HUES6 (cell line): ENCODE data around the gene C6orf89.

ENCODE experiments used
- H3K27ac ChIP-seq: 2 replicates; pipeline ENCODE4 v1.7.0; 2013; ENCODE audit warnings: low read depth, mild to moderate bottlenecking, low read length, inconsistent platforms
- H3K27me3 ChIP-seq: 2 replicates; pipeline ENCODE4 v1.6.1; 2013; ENCODE audit warnings: low read length; ENCODE audit not compliant: control insufficient read depth, insufficient read depth
- H3K36me3 ChIP-seq: 2 replicates; pipeline ENCODE4 v1.6.1; 2013; ENCODE audit warnings: low read length; ENCODE audit not compliant: control insufficient read depth, insufficient read depth
- H3K4me1 ChIP-seq: 2 replicates; pipeline ENCODE4 v1.6.1; 2013; ENCODE audit warnings: low read length; ENCODE audit not compliant: control insufficient read depth, insufficient read depth
- H3K4me3 ChIP-seq: 2 replicates; pipeline ENCODE4 v1.5.1; 2013; ENCODE audit warnings: low read depth, low read length
- H3K9ac ChIP-seq: one replicate; pipeline ENCODE4 v1.6.1; 2013; ENCODE audit warnings: mild to moderate bottlenecking, low read length
- H3K9me3 ChIP-seq: 2 replicates; pipeline ENCODE4 v1.6.1; 2013; ENCODE audit warnings: low read depth, low read length; ENCODE audit not compliant: control insufficient read depth, insufficient read depth

The C6orf89 gene

GRCh38 chr6:36926708-36927513, 41.2 kb downstream of the C6orf89 start:
- no peaks in the 10 kb centered on the region for H3K27me3 ChIP-seq
- H3K4me3 ChIP-seq: no peak overlapping the region

GRCh38 chr6:36927691-36928546, 42.2 kb downstream of the C6orf89 start:
- Histone ChIP-seq H3K27me3 (no peaks in the 10 kb centered on the region), H3K4me1 (no peaks in the 10 kb centered on the region), H3K9ac (no peak overlapping the region), H3K36me3 (no peaks in the 10 kb centered on the region), H3K4me3 (no peak overlapping the region), H3K27ac (no peak overlapping the region), H3K9me3 (no peaks in the 10 kb centered on the region)

More at GRCh38 chr6:36926708-36927513, 41.2 kb downstream of the C6orf89 start:
- H3K9ac ChIP-seq: no peak overlapping the region
- H3K4me1 ChIP-seq: no peaks in the 10 kb centered on the region
- H3K27ac ChIP-seq: no peak overlapping the region
- H3K36me3 ChIP-seq: no peaks in the 10 kb centered on the region
- no peaks in the 10 kb centered on the region for H3K9me3 ChIP-seq

DNA sequence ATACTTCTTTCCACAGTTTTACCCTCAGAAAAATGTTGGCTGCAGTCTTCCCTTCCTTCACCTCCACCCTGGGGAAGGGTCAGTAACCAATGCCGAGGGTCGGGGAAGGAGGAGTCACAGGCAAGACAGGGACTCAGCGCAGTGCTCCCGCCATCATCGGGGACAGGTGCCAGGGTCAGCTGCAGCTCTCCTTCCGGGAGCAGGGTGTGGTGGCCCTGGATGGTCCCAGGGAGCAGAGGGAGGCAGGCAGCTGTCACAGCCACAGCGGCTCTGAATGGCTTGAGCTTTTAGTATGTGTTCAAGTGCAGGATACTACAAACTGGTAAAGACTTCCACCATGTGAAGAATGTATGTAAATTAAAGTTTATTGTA, 42.8 kb downstream of the C6orf89 start:
- no peak overlapping the region for H3K9ac ChIP-seq
- no peaks in the 10 kb centered on the region for H3K4me1 ChIP-seq
- H3K36me3 ChIP-seq: no peaks in the 10 kb centered on the region
- H3K27ac ChIP-seq: no peak overlapping the region
- no peak overlapping the region for H3K4me3 ChIP-seq
- H3K9me3 ChIP-seq: no peaks in the 10 kb centered on the region
- no peaks in the 10 kb centered on the region for H3K27me3 ChIP-seq

DNA sequence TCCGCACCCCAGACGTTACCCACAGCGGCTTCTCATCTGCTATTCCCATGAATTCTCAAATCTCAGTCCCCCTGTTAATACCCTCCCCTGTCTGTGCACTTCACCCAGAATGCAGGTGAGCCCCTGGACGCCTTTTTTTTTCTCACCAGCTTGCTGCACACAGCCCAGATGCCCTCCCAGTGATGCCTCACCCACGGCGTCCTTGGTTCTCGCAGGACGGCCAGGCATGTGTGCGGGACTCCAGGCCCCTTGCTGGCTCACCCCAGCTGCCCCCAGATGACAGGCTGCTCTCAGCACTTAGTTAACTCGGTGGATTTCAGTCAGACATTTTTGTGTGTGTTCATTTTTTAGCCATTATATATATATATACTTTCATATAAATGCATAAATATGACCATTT, 43.4 kb downstream of the C6orf89 start:
- Histone ChIP-seq H3K27me3 (no peaks in the 10 kb centered on the region), H3K9me3 (no peaks in the 10 kb centered on the region), H3K9ac (no peak overlapping the region), H3K36me3 (no peaks in the 10 kb centered on the region), H3K4me3 (no peak overlapping the region), H3K27ac (no peak overlapping the region), H3K4me1 (no peaks in the 10 kb centered on the region)

DNA sequence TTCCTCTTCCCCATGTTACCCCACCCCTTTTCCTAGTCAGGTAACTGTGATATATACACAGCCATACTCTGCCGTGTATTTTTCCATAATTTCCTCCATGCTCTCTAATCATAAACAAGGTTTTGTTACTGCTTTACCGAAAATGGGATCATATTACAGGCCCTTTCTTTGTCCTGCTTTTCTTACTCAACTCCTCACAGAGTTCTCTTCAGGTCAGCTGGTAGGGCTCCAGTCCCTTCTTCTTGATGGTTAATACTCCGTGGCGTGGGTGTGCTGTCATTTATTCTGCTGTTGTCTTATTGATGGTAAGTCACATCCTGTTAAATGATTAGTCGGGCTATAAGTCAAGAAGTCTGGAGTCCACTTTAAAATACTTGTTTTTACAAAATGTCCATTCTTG, 43.9 kb downstream of the C6orf89 start:
- Histone ChIP-seq H3K9me3 (no peaks in the 10 kb centered on the region), H3K27me3 (no peaks in the 10 kb centered on the region), H3K4me1 (no peaks in the 10 kb centered on the region), H3K9ac (no peak overlapping the region), H3K27ac (no peak overlapping the region), H3K4me3 (no peak overlapping the region), H3K36me3 (no peaks in the 10 kb centered on the region)

GRCh38 chr6:36930483-36930882, 44.7 kb downstream of the C6orf89 start:
- H3K27me3 ChIP-seq: no peaks in the 10 kb centered on the region
- H3K9ac ChIP-seq: no peak overlapping the region
- no peaks in the 10 kb centered on the region for H3K9me3 ChIP-seq
- H3K27ac ChIP-seq: no peak overlapping the region
- H3K4me1 ChIP-seq: no peaks in the 10 kb centered on the region
- H3K36me3 ChIP-seq: no peaks in the 10 kb centered on the region
- no peak overlapping the region for H3K4me3 ChIP-seq

DNA sequence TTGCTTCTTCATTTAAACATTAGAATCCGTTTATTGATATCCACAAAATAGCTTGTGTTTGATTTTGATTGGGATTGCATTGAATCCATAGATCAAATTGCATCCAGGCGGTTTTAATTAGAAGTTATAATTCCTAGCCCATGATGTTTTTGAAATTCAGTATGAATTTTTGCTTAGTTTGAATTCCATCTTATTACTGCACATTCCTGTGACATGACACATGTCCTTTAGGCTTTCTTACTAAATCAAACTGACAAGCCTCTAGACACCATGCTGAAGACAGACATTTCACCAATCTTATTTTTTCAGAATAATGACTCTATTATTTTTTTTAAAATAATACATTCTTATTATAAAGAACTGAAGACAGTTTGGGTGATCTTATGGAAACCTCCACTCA, 47.4 kb downstream of the C6orf89 start:
- H3K27ac ChIP-seq: no peak overlapping the region
- no peaks in the 10 kb centered on the region for H3K36me3 ChIP-seq

DNA sequence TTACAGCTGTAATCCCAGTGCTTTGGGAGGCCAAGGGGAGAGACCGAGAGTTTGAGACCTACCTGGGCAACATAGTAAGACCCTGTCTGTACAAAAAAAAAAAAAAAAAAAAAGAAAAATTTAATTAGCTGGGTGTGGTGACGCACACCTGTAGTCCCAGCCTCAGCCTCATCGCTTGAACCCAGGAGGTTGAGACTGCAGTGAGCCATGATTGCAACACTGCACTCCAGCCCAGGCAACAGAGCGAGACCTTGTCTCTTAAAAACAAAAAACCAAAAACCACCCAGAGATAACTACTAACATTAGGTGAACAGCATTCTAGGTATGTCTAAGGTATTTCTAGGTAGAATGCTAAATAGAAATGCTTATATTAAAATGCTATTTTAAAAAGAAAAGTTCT, 47.8 kb downstream of the C6orf89 start:
- no peaks in the 10 kb centered on the region for H3K9me3 ChIP-seq
- H3K27me3 ChIP-seq: no peaks in the 10 kb centered on the region
- H3K36me3 ChIP-seq: no peaks in the 10 kb centered on the region
- H3K9ac ChIP-seq: no peak overlapping the region
- no peak overlapping the region for H3K4me3 ChIP-seq
- H3K27ac ChIP-seq: no peak overlapping the region
- no peaks in the 10 kb centered on the region for H3K4me1 ChIP-seq

More for the DNA sequence above, 47.4 kb downstream of the C6orf89 start:
- H3K4me3 ChIP-seq: no peak overlapping the region
- H3K9ac ChIP-seq: no peak overlapping the region
- H3K4me1 ChIP-seq: no peaks in the 10 kb centered on the region
- no peaks in the 10 kb centered on the region for H3K27me3 ChIP-seq
- H3K9me3 ChIP-seq: no peaks in the 10 kb centered on the region

GRCh38 chr6:36934901-36935300, 49.1 kb downstream of the C6orf89 start:
- no peak overlapping the region for H3K9ac ChIP-seq

GRCh38 chr6:36936824-36937223, 51.1 kb downstream of the C6orf89 start:
- no peak overlapping the region for H3K9ac ChIP-seq

More at GRCh38 chr6:36934901-36935300, 49.1 kb downstream of the C6orf89 start:
- no peaks in the 10 kb centered on the region for H3K36me3 ChIP-seq
- H3K4me1 ChIP-seq: no peaks in the 10 kb centered on the region
- no peak overlapping the region for H3K27ac ChIP-seq
- no peaks in the 10 kb centered on the region for H3K9me3 ChIP-seq
- H3K27me3 ChIP-seq: no peaks in the 10 kb centered on the region
- no peak overlapping the region for H3K4me3 ChIP-seq

DNA sequence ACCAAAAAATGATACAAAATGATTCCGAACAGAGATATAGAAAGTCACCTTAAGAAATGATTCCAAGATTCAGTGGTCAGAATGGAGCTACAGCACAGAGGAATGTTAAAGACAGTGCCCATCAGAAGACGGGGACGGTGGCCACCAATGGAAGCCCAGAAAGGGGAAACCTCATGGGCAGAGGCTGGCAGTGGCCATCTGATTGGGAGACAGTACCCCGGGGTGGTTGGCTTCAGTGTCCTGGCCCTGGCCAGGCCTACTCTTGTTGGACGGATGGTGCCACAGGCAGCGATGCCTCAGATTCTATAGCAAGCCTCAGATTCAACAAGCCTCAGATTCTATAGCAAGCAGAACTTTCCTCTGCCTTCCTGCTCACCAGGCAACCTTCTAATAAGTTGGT, 52.1 kb downstream of the C6orf89 start:
- Histone ChIP-seq H3K27ac (no peak overlapping the region), H3K27me3 (no peaks in the 10 kb centered on the region)

More at GRCh38 chr6:36936824-36937223, 51.1 kb downstream of the C6orf89 start:
- Histone ChIP-seq H3K9me3 (peaks cover 9% of the 10 kb centered on the region), H3K4me1 (no peaks in the 10 kb centered on the region), H3K36me3 (no peaks in the 10 kb centered on the region), H3K4me3 (no peak overlapping the region), H3K27ac (no peak overlapping the region), H3K27me3 (no peaks in the 10 kb centered on the region)

More for the DNA sequence above, 52.1 kb downstream of the C6orf89 start:
- Histone ChIP-seq H3K9me3 (peaks cover 9% of the 10 kb centered on the region), H3K4me3 (no peak overlapping the region), H3K4me1 (no peaks in the 10 kb centered on the region), H3K9ac (no peak overlapping the region), H3K36me3 (no peaks in the 10 kb centered on the region)
